Measurements from ENCODE around the gene MACROD2. TPM values are rescaled to one million over a fixed set of nuclear protein-coding genes. Genes with fewer than 3 reads are reported as not detected.
A peak's percentile ranks its signal among the peaks of the same experiment; 100 is the strongest.

MACROD2 gene
- polyA plus RNA-seq, 2 of the 4 experiments (the other 2 are of a cell fraction): 0.96 to 1.3 TPM

GRCh38 chr20:14783766-14784165 lies 788.5 kb downstream of the MACROD2 start:
- WGBS (ENCODE audit: missing lambda C conversion rate): 98% methylated on average over 2 of the region's 2 CpGs

DNA sequence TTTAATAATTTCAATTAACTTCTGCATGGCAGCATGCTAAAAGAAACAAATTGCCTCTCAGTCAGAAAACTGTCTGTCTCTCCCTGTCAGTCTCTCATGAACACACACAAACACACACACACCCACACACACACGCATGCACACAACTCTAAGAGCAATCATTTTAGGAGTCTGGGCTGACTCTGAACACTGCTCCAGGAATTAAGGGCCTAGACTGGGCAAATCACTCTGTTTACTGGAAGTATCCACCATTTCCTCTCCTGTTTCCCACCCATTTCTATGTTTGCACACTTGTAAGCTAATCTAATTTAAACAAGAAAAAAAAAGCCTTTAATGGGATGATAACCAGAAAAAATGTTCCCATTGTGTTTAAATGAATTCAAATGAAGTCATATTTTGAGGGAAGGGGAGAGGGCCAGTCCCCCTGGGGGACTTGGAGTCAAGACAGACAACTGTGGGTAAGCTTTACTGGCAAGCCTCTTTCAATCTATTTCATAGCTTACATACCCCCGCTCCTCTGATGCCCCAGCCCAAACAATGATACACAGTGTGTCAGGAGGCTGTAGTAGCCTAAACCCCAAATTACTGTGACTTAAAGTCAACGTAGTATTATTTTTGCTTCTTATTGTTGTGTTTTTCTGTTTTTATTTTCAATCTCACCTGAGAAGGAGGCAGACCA lies 789.9 kb downstream of the MACROD2 start:
- TF ChIP-seq ESRRA (IDR thresholded peaks at IDR 0.05; ENCODE audit: borderline replicate concordance, low read length) (no peak), HMGXB4 (CRISPR knock-in tag; IDR thresholded peaks at IDR 0.05; ENCODE audit: borderline replicate concordance) (no peak), REST (IDR thresholded peaks at IDR 0.05) (no peak), ZC3H11A (IDR thresholded peaks at IDR 0.05) (no peak), MAX (IDR thresholded peaks at IDR 0.05) (no peak), HEYL (CRISPR knock-in tag; IDR thresholded peaks at IDR 0.05) (no peak), HOXB13 (CRISPR knock-in tag; IDR thresholded peaks at IDR 0.05; ENCODE audit: low read depth) (no peak), BHLHE40 (IDR thresholded peaks at IDR 0.05; ENCODE audit: low read depth, low read length) (no peak), POLR2AphosphoS2 (conservative IDR thresholded peaks at IDR 0.05; ENCODE audit: low read length) (no peak)
- POLR2A ChIA-PET: no interaction called here
- Histone ChIP-seq H3K27ac (no peak overlapping the region), H3K4me1 (no peaks in the 10 kb centered on the region), H3K9me3 (peaks cover 4% of the 10 kb centered on the region; the same call in 2 of the 3 replicates), H3K4me3 (no peak overlapping the region), H3K4me2 (no peak overlapping the region)
- ATAC-seq (no peak), FAIRE-seq (no peak), DNase-seq (ENCODE audit: low read depth in 1 of 2, low spot score in 1 of 2) (no peak)
- WGBS (ENCODE audit: missing lambda C conversion rate): 83% methylated on average over 3 of the region's 3 CpGs
- CTCF ChIA-PET: no interaction called here

More at GRCh38 chr20:14783766-14784165, 788.5 kb downstream of the MACROD2 start:
- Histone ChIP-seq H3K4me1 (no peaks in the 10 kb centered on the region), H3K4me3 (no peak overlapping the region), H3K4me2 (no peak overlapping the region), H3K9me3 (no peaks in the 10 kb centered on the region), H3K27ac (peak overlapping the region in 1 of 2 experiments; percentile 22; a peak in 1 of 6 replicates)
- DNase-seq (ENCODE audit: low read depth in 1 of 2, low spot score in 1 of 2): no peak
- POLR2A ChIA-PET: no interaction called here
- ATAC-seq: no peak
- CTCF ChIA-PET: interaction anchor here (1.5 kb wide), 1 partner anchor 165 kb away, joined by 3 read pairs; no protein-coding TSS in a partner anchor
- no peak for FAIRE-seq
- TF ChIP-seq MAZ (IDR thresholded peaks at IDR 0.05; ENCODE audit: borderline replicate concordance, low read depth, low read length) (no peak), SMC3 (IDR thresholded peaks at IDR 0.05) (no peak), PHF8 (IDR thresholded peaks at IDR 0.05; ENCODE audit: borderline replicate concordance, low read depth) (no peak), HOXB5 (CRISPR knock-in tag; IDR thresholded peaks at IDR 0.05) (no peak), ZFP36 (IDR thresholded peaks at IDR 0.05; ENCODE audit: borderline replicate concordance, partially characterized antibody) (no peak), ZNF302 (CRISPR knock-in tag; IDR thresholded peaks at IDR 0.05) (no peak), PBX3 (IDR thresholded peaks at IDR 0.05) (no peak), JUNB (IDR thresholded peaks at IDR 0.05) (no peak), TP53 (CRISPR knock-in tag; IDR thresholded peaks at IDR 0.05) (no peak)
- TF ChIP-seq, protein P1, sequence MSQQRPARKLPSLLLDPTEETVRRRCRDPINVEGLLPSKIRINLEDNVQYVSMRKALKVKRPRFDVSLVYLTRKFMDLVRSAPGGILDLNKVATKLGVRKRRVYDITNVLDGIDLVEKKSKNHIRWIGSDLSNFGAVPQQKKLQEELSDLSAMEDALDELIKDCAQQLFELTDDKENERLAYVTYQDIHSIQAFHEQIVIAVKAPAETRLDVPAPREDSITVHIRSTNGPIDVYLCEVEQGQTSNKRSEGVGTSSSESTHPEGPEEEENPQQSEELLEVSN (IDR thresholded peaks at IDR 0.05; ENCODE audit: borderline replicate concordance, low read depth): no peak

All from A549 (cell line).